Endothelial cell of coronary artery (primary cell): ENCODE data around the gene MFNG. TPM values are rescaled to one million over a fixed set of nuclear protein-coding genes. Genes with fewer than 3 reads are reported as not detected.

ENCODE experiments used
- total RNA-seq: library from RNA; depleted of rRNA; stranded (reverse); fragments of >200 nt; gene quantifications from 2 replicates; pipeline ENCODE4 v1.2.3, GENCODE V29; 2014

Gene MFNG, protein sequence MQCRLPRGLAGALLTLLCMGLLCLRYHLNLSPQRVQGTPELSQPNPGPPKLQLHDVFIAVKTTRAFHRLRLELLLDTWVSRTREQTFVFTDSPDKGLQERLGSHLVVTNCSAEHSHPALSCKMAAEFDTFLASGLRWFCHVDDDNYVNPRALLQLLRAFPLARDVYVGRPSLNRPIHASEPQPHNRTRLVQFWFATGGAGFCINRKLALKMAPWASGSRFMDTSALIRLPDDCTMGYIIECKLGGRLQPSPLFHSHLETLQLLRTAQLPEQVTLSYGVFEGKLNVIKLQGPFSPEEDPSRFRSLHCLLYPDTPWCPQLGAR
- 73.4 and 104 TPM in 2 replicates for total RNA-seq

DNA sequence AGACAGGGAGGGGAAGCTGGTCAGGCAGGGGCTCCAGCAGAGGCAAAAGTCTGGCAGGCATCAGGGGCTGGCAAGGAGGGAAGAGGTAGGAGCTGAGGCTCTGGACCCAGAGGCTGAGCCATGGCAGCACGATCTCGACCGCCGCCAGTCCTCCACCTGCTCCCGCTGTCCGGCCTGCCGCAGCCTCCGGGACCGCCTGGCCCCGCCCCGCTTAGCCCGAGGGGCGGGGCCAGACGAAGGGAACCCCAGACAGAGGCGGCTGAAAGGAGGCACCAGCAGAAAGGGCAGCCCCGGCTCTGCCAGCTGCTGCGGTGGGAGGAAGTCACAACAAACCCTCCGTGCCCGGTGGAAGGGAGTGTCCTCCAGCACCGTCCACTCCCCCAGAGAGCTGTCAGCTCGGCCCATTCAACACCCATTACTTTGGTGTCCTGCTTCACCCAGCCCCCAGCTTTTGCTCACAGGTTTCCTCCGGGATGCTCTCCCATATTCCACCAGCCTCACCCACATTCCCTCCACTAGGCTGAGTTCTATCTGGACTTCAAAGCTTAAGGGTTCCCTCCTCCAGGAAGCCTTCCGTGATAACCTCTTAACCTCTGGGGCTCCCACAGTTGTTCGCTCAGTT, at the start of gene MFNG:
TSS of gene MFNG (minus strand) at position 161 of the 622 bp plus-strand sequence. CDS start 207 bp downstream, outside the sequence.

DNA sequence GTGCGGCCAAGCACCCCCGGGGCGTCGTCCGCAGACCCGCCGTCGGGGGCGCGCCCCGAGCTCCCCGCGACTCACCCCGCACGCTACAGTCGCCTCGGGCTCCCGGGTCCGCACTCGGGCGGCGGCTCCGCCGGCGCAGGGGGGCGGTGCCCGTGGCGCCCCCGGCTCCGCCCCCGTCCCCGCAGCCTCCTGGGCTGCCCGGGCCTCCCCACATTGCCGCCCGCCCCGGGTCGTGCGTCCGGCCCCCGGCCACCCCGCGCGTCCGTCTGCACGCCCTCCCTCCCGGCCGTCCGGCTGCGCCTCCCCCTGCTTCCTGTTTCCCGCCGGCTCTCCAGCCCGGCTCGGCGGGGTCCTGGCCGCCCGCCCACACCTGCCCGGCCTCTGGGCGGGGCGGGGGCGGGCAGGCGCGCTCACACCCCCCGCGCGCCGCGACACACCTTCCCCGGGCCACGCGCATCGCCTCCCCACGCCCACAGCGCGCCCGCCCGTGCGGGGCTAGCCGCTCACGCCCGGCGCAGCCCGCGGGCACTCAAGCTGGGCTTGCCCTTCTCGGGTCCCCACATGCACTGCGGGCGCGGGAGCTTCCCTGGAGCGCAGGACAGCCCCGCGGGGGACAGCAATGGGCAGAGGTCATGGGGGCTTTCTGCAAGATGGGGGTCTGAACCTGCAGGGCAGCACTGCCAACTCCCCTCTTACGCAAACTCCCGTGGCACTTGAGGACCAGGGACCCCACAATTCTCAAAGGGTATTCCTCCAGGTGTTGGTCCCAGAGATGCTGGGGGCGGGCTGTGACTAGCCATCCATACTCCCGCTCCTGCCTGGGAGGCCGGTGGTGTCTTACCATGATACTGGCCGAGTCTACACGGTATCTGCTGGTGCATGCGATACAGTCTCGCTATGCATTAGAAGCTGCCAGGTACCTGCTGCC, 33.3 kb upstream of the MFNG start, which contains the start of gene CARD10:
TSS of gene CARD10 (minus strand) at position 148 of the 928 bp plus-strand sequence. CDS start 215 bp downstream, outside the sequence.

DNA sequence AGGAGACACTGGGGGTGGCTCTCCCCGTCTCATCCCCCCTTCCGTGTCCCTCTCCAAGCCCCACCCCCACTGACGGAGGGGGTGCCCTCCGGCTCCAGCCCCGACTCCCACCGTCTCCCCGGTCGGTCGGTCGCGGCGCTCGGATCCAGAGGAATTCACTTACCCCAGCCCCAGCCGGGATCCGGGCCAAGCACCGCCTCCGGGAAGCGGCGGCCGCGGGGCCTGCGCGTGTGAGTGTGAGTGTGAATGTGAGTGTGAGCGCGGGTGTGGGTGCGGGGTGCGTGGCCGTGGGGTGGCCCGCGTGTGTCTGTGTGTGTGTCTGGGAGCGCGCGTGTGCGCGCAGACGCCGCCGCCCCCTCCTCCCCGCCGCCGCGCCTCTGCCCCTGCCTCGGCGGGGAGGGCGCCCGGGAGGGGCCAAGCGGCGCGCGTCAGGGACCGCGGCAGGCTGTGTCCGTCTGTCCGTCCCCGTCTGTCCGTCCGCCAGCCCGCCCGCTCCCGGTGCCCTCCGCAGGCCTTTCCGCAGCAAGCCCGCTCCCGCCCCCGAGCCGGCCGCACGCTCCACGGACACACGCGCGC, 59.0 kb downstream of the MFNG start, which contains the start of gene ELFN2:
TSS of gene ELFN2 (minus strand) at position 345 of the 576 bp plus-strand sequence. CDS start 51,945 bp downstream, outside the sequence.

Other genes with a start within 250 kb of the MFNG start
- 20.8 and 30.0 TPM in 2 replicates for gene RAC2, start 242.1 kb downstream of the MFNG start, total RNA-seq
- 0.09 and 0.28 TPM in 2 replicates for gene CYTH4, start 203.9 kb downstream of the MFNG start, total RNA-seq
- gene ELFN2, start 58.9 kb downstream of the MFNG start, total RNA-seq = 0.09 and 0.47 TPM in 2 replicates
- gene CARD10, start 33.0 kb upstream of the MFNG start, total RNA-seq = 39.0 and 52.6 TPM in 2 replicates
- gene CDC42EP1, start 74.1 kb upstream of the MFNG start, total RNA-seq = 16.5 and 23.1 TPM in 2 replicates
- gene LGALS2, start 93.7 kb upstream of the MFNG start, total RNA-seq = not detected in 2 replicates
- 29.3 and 44.0 TPM in 2 replicates for gene GGA1, start 122.5 kb upstream of the MFNG start, total RNA-seq
- gene SH3BP1, start 153.3 kb upstream of the MFNG start, total RNA-seq = 0.54 and 2.5 TPM in 2 replicates
- 7.2 and 7.4 TPM in 2 replicates for gene PDXP, start 172.3 kb upstream of the MFNG start, total RNA-seq
- gene LGALS1, start 189.3 kb upstream of the MFNG start, total RNA-seq = 7,806 and 8,155 TPM in 2 replicates
- 26.7 and 37.4 TPM in 2 replicates for gene NOL12, start 200.0 kb upstream of the MFNG start, total RNA-seq
- 82.5 and 105 TPM in 2 replicates for gene TRIOBP, start 210.7 kb upstream of the MFNG start, total RNA-seq